HG03558 (cell line): ENCODE measurements around the gene CABLES2.
"Not testable (repeated sequence)": the region's sequence is repeated elsewhere in the genome, so short reads cannot be mapped to it uniquely, and the experiment has no call there.

Experiments
- ATAC-seq: cut with Tn5 transposase; IDR thresholded peaks from one replicate; pipeline ENCODE4 v1.9.1; 2021; ENCODE audit warnings: moderate number of reproducible peaks; ENCODE audit not compliant: unreplicated experiment; ENCODE audit errors: extremely low read depth

Gene CABLES2

GRCh38 chr20:62376112-62377063, 30.7 kb downstream of the CABLES2 start:
- no peak for ATAC-seq

GRCh38 chr20:62374331-62375152, 32.5 kb downstream of the CABLES2 start:
- no peak for ATAC-seq

- ATAC-seq = not testable (repeated sequence)
These were observed 33.4 kb downstream of the CABLES2 start for GRCh38 chr20:62373631-62374179.

GRCh38 chr20:62372042-62372993, 34.8 kb downstream of the CABLES2 start:
- no peak for ATAC-seq

GRCh38 chr20:62371588-62372041, 35.5 kb downstream of the CABLES2 start:
- no peak for ATAC-seq

- ATAC-seq = no peak
These were observed 36.1 kb downstream of the CABLES2 start for GRCh38 chr20:62370807-62371587.

GRCh38 chr20:62370115-62370806, 36.8 kb downstream of the CABLES2 start:
- ATAC-seq = no peak

GRCh38 chr20:62369815-62370114, 37.3 kb downstream of the CABLES2 start:
- no peak for ATAC-seq

- no peak for ATAC-seq
These were observed 37.9 kb downstream of the CABLES2 start for GRCh38 chr20:62368976-62369814.

- ATAC-seq = no peak
These were observed 38.6 kb downstream of the CABLES2 start for GRCh38 chr20:62368392-62368975.

GRCh38 chr20:62367633-62368391, 39.3 kb downstream of the CABLES2 start:
- ATAC-seq = no peak

GRCh38 chr20:62367136-62367632, 39.9 kb downstream of the CABLES2 start, which contains the start of gene LAMA5:
TSS of gene LAMA5 (minus strand) at chr20:62367312. CDS start at chr20:62367245, 67 bp downstream.
- no peak for ATAC-seq

GRCh38 chr20:62366370-62367135, 40.5 kb downstream of the CABLES2 start:
- ATAC-seq = no peak

GRCh38 chr20:62365814-62366369, 41.2 kb downstream of the CABLES2 start:
- no peak for ATAC-seq
